ENCODE measurements around the gene SAFB. TPM values are rescaled to one million over a fixed set of nuclear protein-coding genes. Genes with fewer than 3 reads are reported as not detected.

Gene SAFB
- total and polyA plus RNA-seq, 7 donors: 51.3 to 88.9 (median 62.1) TPM

- TF ChIP-seq CTCF (IDR thresholded peaks at IDR 0.05): no peak
- DNase-seq: peak in 1 of 2 donors; percentile 21
- WGBS, 3 donors: 93 to 96% (median 93%) methylated on average over 16 of the region's 16 CpGs
- no peak overlapping the region for H3K4me3 ChIP-seq
- H3K36me3 ChIP-seq (ENCODE audit: insufficient read depth in 1 of 2, low read depth in 1 of 2): peaks cover 7 to 80% of the 10 kb centered on the region in 2 donors
- no peaks in the 10 kb centered on the region for H3K27me3 ChIP-seq (ENCODE audit: insufficient read depth in 3 of 3, low read length in 2 of 3)
- ATAC-seq: no peak
- no peaks in the 10 kb centered on the region for H3K9me3 ChIP-seq
- intact Hi-C loops (cut with DNase I): no loop called here
- H3K4me1 ChIP-seq: peaks cover 17% of the 10 kb centered on the region
- H3K27ac ChIP-seq: no peak overlapping the region
These were observed 35.8 kb upstream of the SAFB start for GRCh38 chr19:5587071-5587455.

- Histone ChIP-seq H3K36me3 (ENCODE audit: insufficient read depth in 1 of 2, low read depth in 1 of 2) (peaks cover 7 to 80% of the 10 kb centered on the region in 2 donors), H3K9me3 (no peaks in the 10 kb centered on the region), H3K4me1 (peaks cover 17% of the 10 kb centered on the region), H3K27ac (peak overlapping the region; percentile 2), H3K27me3 (ENCODE audit: insufficient read depth in 3 of 3, low read length in 2 of 3) (no peaks in the 10 kb centered on the region), H3K4me3 (no peak overlapping the region)
- TF ChIP-seq CTCF (IDR thresholded peaks at IDR 0.05): no peak
- peak in 1 of 2 donors; percentile 53 for DNase-seq
- 79 to 90% (median 80%) methylated on average over 19 to 23 of the region's 23 CpGs for WGBS, 3 donors
- ATAC-seq: no peak
- intact Hi-C loops (cut with DNase I): no loop called here
These were observed 35.2 kb upstream of the SAFB start for GRCh38 chr19:5587661-5588060.

- ATAC-seq (peak; percentile 38 to 74 (median 65)), DNase-seq (peak in 1 of 2 donors; percentile 76)
- H3K4me3 ChIP-seq: no peak overlapping the region
- peak overlapping the region; percentile 2 for H3K27ac ChIP-seq
- intact Hi-C loops (cut with DNase I): no loop called here
- H3K36me3 ChIP-seq (ENCODE audit: insufficient read depth in 1 of 2, low read depth in 1 of 2): peaks cover 7 to 82% of the 10 kb centered on the region in 2 donors
- TF ChIP-seq CTCF (IDR thresholded peaks at IDR 0.05): no peak
- 49 to 78% (median 51%) methylated on average over 10 of the region's 10 CpGs for WGBS, 3 donors
- peaks cover 17% of the 10 kb centered on the region for H3K4me1 ChIP-seq
- H3K9me3 ChIP-seq: no peaks in the 10 kb centered on the region
- H3K27me3 ChIP-seq (ENCODE audit: insufficient read depth in 3 of 3, low read length in 2 of 3): no peaks in the 10 kb centered on the region
These were observed 34.4 kb upstream of the SAFB start for GRCh38 chr19:5588441-5588840.

GRCh38 chr19:5588906-5589676, 33.8 kb upstream of the SAFB start:
- peaks cover 17% of the 10 kb centered on the region for H3K4me1 ChIP-seq

More at GRCh38 chr19:5588906-5589676, 33.8 kb upstream of the SAFB start:
- H3K27ac ChIP-seq: peak overlapping the region; percentile 10
- no peak for ATAC-seq
- WGBS, 3 donors: 68 to 81% (median 73%) methylated on average over 30 of the region's 30 CpGs
- H3K36me3 ChIP-seq (ENCODE audit: insufficient read depth in 1 of 2, low read depth in 1 of 2): peaks cover 7 to 83% of the 10 kb centered on the region in 2 donors
- H3K4me3 ChIP-seq: no peak overlapping the region
- H3K27me3 ChIP-seq (ENCODE audit: insufficient read depth in 3 of 3, low read length in 2 of 3): no peaks in the 10 kb centered on the region
- DNase-seq: peak in 1 of 2 donors; percentile 49
- intact Hi-C loops (cut with DNase I): no loop called here
- TF ChIP-seq CTCF (IDR thresholded peaks at IDR 0.05): no peak
- H3K9me3 ChIP-seq: no peaks in the 10 kb centered on the region

All from psoas muscle (tissue), 8 donors.